GM12891 (cell line): ENCODE data around the gene SYNE3.

ENCODE experiments used
- PAX5 ChIP-seq: IDR thresholded peaks from 2 replicates; pipeline ENCODE4 v1.6.1; 2011; ENCODE audit warnings: low read length, moderate library complexity, mild to moderate bottlenecking; ENCODE audit not compliant: insufficient read depth, severe bottlenecking
- POLR2A ChIP-seq: IDR thresholded peaks from 2 replicates; pipeline ENCODE4 v1.6.1; 2011; ENCODE audit warnings: low read depth, low read length, control low read depth
- POLR2AphosphoS5 ChIP-seq: IDR thresholded peaks from 2 replicates; pipeline ENCODE4 v1.6.1; 2011; ENCODE audit warnings: low read depth, low read length, control low read depth
- SPI1 ChIP-seq: IDR thresholded peaks from 2 replicates; pipeline ENCODE4 v1.6.1; 2011; ENCODE audit warnings: low read depth, low read length, control low read depth
- TAF1 ChIP-seq: IDR thresholded peaks from 2 replicates; pipeline ENCODE4 v1.6.1; 2011; ENCODE audit warnings: low read depth, low read length, control low read depth

DNA sequence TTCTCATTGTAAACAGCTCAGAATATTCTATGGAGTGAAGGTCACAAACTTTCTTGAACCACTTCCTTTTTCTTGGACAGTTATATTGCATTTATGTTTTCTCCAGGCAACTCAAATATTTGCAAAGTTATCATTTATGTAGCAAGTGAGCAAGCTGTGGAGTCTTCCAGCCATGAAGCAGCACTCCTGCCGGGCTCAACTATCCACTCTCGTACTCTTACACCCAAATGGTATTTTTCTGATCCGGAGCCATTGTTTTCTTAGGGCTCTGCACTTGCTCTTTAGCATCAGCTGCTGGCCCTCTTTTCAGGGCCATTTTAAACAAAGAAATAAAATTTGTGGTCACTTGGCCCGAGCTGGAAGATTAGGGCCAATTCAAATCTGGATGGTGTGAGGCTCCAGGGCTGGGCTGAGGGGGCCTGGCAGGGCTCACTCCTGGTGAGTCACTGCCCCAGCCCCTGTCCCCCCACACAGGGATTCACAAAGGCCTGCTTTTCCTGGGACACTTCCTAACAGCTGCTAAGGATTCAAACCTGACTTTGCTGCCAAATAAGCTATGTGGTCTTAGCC is 19.7 kb downstream of the SYNE3 start:
- TF ChIP-seq POLR2AphosphoS5 (no peak), POLR2A (no peak), TAF1 (no peak), SPI1 (peak; percentile 67), PAX5 (no peak)
